HG03521 (cell line): ENCODE measurements around the gene NREP.

Experiments used
- ATAC-seq: cut with Tn5 transposase; IDR thresholded peaks from one replicate; pipeline ENCODE4 v1.9.1; 2021; ENCODE audit warnings: mild to moderate bottlenecking, moderate library complexity; ENCODE audit not compliant: unreplicated experiment

NREP gene

DNA sequence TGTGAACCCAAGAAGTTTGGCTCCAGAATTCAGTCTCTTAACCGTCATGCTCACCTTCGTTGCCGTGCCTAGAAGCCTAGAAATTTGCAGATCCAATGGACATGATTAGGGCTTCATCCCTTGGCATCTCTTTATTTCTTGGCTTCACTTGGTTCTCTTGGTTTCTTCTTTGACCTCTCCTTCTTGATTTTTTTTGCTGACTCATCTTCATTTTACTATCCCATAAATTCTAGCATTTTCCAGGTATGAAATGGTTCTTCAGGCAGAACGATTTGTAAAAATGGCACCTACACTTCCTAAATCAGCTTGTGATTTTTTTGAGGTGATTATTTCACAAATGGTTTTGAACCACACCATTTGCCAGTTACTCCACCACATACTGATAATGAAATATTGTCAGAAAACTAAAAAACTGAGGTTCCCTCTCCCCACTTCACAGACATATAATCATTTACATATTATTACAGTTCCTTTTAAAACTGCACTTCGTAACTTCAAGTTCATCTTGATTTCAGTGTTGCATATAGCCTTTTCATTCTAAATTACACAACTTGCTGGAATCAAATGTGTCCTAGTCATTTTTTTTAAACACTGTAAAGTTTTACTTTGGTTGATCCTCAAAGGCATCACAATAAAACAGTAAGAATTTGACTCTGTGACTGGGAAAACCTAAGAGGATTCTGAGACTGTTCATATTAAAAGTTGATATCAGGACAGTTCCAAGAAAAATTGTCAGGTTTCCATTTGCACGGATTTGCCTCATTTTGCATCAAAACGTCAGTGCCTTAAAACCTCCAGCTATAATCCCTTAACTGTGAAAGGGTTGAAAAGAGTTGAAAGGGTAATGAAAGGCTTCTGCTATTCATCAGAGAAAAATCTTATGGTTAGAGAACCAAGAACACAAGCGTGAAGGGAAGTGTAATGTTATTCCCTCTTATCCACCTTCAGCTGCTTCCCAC lies 8.9 kb upstream of the NREP start:
- ATAC-seq, result no peak

DNA sequence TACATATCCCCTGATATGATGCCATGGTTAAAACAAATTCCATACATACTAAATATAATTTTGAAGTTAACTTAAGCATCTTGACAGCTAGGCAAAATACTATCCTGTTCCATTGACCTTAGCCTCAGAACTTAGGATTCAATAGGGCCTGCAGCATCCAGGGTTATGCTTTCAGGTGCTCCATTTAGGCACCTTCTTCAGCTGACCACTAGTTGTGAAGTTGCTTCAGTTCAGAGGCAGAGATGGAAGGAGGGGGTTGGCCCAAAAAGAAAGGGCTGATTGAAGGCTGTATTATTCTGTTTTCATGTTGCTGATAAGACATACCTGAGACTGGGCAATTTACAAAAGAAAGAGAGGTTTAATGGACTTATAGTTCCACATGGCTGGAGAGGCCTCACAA lies 7.0 kb upstream of the NREP start:
- no peak for ATAC-seq

DNA sequence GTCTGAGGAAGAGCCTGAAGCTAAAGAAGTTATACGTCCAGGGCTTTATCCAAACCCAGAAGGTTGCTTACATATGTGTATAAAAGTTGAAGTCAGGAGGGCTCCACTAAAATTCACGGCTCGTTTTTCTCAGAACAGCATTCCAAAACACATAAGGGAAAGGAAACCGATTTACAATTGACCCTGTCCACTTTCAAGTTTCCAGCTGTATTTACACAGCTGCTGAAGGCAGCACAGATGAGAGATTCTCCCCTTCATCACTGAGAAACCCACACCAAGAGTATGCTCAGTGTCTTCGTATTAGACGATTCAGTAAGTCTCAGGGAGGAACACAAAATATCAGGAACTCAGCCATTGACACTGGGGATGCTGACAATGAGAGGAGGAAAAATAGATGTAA lies 5.9 kb upstream of the NREP start:
- ATAC-seq, result no peak

DNA sequence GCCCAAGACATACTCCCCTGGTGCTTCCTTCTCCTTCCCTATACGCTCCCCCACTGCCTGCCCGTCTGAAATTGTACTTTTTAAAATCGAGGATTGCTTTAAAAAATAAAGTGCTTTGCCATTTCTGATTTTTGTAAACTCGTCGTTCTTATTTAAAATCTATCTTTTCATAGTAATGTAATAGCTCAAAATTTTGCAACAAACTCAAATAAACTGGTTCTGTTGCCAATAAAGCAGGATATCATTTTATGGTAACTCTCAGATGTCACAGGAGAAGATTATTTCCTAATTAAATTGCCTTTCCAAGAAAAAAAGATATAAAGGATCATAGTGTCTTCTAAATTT lies 1.3 kb upstream of the NREP start:
- no peak for ATAC-seq

DNA sequence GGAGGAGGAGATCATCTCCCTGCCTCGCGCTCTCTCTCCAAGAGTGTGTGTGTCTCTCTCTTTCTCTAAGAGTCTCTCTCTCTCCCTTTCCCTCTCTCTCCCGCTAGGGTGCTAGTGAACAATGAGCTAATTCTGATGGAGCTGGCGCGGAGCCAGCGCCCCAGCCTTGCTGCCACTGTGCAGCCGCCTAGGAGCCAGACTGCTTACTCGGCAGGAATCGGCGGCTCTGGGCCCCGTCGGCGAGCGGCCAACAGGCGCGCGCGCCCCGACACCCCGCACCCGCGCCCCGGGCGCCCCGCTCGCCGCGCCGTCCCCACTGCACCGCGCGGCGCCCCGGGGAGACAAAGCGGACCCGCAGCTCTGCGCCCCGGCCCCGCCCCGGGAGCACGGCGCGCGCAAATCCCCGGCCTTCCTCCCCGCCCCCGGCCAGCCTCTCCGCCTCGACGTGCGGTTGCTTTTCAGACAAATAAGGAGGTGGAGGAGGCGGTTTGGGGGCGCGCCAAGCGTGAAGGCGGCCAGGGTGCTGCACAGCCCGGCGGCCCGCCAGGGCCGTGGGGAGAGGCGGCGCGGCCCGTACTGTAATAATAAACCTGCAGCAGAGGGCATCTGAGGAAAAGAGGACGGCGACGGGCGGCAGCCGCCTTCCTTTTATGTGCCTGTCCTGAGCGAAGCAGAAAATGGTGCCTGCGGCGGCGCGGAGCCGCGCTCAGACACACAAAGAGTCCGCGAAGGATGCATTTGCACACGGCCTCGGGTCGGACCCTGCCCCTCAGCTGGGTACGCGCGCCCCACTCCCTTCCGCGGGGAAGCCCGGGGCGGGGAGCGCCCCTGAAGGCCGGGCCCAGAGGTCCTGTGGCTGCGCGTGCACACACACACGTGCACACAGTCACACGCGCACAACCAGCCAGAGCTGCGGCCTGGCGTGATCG lies 625 bp upstream of the NREP start:
- ATAC-seq, result peak; percentile 78

DNA sequence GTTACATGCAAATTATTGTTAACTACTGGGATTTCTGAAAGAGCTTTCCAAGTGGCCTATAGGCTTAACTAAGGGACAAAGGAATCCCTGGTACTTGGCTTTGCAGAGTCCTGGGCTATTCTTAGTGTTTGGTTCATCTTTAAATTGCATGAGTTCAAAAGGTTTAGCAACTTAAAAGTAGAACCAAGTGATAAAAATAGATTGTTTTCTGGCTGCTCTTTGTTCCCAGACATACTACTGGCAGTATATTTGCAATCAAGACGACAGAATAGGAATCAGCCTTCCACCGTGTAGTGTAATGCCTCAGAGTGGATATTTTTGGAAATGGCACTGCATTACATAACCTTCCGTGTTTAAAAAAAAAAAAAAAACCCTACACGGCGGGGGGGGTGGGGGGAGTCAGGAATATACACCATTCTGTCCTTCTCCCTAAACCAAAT lies 1.0 kb downstream of the NREP start:
- no peak for ATAC-seq

DNA sequence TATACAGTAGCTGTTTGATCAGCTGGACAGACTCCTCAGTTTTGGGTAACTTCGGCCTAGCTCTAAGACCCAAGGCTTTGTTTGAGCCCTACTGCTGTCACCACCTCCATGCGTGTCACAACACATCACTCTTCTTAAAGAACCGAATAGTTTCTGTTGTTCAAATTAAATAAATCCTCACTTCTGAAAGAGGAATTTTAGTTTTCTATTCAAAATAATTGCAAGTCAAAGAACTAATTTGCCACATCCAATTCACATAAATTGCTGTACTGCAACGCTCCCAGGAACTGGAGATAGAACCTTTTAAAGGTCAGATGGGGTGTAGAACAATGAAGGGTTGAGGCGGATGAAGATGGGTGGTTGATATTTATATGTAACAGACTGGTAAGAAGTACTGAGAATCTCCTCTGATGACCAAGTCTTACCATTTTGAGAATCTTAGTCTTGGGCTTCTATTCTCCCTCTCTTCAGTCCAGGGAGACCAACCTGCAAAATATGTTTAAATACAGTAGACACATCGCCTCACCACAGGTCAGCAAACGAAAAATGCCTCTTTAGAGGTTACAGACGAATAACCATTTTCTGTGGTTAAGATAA lies 1.6 kb downstream of the NREP start:
- no peak for ATAC-seq

DNA sequence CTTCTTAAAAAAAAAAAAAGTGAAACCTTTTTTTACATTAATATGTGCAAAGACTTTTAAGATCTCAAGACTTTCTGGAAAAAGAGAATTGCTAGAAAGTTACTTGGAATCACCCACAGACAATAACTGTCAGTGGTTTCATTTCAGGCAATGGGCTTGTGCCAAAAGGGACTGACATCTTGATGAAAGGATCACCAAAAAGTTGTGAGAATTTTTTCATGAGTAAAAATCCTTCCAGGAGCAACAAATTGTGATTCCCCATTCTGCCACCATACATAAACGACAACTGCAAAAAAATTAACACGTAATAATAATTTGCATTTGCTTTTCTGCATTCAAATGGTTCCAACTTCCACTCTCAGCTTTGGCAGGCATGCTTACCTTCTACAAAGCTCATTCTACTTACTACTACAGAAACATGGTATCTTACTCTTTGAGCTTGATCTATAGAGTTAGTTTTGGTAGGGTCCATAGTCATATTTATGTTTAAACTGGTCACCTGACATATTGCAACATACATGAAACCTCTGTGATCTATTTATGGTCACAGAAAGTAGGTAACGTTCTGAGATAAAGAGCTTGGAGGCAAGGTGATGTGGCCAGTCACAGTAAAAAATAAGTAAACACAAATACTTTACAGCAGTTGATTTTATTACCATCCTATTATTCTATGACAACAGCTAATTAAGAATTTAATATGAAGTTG lies 3.0 kb downstream of the NREP start:
- ATAC-seq, result no peak

DNA sequence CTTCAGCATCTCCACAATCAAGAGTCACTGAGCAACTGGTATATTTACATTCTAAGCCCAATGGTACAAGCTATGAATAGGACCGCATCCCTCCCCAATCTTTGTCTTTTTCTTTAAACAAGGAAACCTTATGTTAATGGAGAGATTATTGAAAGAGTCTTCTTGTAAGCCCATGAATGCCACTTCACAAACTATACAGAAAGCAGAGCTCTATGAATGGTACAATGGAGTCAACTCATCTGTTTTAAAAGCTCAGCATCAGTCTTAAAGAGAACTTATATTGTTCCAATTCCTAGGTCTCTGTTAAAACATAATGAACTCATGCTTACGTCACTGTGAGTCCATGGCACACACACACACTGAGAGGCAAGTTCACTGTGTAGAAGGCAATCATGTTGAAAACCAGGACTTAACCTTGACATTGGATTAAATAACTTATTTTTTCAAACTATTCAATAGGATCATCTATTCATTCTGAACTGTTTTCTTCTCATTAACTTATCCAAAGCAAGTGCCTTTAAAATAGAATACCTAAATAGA lies 4.5 kb downstream of the NREP start:
- ATAC-seq, result no peak

DNA sequence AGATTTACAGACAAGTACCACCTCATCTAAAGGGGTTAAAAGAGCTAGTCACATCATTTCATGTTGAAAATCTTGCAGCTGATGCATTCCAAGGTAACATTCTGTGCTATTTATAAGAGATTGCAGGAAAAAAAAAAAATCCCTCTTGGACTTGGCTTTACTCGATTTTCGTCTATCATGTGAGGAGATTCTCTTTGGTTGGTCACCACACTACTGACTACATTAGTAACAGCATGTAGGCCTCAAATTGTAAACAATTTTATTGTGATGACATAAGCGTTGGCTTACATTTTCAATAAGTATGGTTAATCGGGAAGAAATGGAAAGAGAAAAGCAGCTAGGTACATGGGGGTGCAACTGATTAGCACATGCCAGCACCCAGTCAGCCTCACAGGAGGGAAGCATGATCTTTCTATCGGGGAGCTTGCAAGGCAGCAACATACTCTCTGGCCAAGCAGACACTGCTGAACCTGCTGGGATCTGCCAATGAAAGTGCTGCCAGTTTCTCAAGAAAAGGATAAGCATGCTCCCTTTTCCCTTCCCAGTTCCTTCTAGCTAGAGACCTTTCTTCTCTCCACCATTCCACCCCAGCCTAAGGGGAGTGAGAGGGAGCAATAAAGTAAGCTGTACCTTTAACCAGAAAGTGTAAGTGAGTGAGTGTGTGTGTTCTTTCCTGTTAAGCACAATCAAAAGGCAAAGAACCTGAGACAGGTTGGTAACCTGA lies 7.5 kb downstream of the NREP start:
- no peak for ATAC-seq

DNA sequence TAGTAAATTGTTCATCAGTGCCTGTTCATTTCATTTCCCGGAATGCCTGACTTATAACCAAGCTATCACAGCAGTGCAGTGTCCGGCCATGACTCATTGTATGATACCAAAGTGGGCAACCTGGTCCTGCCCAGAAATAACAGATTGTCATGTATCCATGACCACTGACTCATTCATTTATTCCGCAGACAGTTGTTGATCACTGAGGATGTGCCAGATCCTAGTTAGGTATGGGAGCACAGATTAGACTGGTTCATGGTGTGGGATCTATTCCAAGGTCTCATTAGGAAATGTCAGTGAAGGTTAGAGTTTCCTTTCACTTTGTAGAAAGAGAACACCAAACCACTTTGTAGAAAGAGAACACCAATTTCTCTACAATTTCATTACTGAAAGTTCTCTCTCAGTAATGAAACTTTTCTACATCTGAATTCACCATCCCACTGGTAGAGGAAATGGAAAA lies 8.7 kb downstream of the NREP start:
- ATAC-seq, result no peak

DNA sequence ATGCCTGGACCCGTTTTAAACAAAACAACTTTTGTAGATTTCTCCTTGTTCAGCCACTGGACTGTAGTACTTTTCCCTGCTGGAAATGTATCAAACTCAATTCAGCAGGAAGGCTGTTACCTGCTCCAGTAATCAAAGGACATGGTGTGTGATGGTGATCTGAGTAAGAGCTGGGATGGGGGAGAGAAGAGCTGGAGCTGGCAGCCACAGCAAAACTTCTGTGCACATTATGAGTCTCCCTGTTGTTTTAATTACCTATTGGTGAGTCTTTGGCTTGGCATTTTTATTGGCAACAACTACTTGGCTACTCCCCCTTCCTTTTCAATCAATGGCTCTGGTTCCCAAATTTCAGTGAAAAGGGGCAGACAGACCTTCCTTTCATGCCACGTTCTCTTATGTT lies 9.7 kb downstream of the NREP start:
- ATAC-seq, result no peak

DNA sequence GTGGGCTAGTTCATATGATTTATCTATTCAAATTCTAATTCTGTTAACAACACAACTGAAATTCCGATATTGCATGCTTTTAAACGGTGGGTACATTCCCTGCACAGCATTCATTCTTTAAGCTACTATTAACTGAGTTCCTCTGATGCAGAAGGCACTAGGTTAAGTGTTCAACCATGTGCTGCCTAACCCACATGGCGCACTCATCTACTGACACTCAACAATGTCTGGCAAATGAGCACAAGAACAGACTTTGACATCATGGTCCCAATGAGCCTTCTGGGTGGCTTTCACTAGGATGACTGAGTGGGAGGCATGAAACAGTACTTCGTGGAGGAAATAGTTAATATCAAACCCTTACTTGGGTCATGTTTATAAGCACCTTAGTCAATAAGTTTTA lies 10.2 kb downstream of the NREP start:
- no peak for ATAC-seq

DNA sequence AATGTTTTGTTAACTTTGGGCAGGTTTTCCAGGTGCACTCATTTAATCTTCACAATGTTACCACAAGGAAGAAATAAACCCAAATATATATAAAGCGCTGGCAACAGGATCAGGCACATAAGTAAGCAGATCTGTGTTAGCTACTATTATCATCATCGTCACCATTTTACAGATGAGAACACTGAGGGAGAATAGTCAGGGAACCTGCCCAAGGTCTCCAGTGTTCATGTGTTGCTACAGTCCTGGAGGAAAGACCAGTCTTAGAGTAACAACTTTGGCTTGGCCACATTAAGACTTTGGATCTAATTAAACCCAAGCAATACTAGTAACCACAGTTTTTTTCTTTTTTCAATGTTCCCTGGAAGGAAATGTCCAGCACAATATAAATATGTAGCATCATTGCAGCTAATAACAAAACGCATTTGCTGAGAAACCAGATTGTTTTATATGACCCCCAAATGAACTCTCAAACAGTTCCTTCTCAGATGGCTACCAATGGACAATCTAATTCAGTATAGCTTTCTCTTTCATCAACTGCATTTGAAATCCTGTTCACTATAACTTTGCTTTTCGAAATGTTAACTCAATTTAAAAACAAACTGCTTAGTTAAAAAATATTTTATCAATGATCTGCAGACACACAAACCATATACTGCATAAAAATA lies 11.8 kb downstream of the NREP start:
- ATAC-seq, result no peak

DNA sequence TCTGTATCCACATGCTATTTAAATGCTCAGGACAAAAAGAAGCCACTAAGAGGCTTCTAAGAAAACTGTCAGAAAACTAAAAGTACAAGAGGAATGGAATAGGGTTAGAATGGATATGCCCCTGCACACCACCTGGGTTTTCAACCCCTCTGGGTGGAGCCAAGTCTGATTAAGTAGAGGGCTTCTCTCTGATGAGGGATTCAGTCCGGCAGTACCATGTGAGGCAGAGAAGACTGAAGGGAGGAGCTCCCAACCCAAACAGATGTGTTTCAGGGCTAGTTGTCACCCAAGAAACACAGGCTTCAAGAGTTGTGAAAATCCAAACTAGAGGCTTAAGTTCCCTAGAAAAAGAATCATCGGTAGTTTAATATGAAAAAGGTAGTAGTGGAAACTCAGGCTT lies 12.5 kb downstream of the NREP start:
- no peak for ATAC-seq

DNA sequence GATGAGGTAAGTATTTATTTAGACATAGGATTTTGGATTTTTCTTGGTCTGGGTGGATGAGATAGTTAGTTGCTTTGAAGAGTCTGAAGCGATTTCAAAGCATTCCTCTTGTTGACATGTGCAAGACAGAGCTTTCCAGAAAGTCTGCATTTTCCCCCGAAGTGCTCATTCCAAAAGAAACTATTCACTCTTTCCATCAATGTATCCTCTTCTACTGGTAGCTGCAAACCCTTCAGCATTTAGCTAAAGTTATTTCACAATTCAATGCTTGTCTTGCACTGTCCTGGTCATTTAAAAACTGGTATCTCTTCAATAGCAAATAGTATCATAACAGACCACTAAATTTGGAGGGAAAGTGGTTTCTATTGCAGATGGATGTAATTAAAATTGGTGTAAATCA lies 13.0 kb downstream of the NREP start:
- no peak for ATAC-seq

DNA sequence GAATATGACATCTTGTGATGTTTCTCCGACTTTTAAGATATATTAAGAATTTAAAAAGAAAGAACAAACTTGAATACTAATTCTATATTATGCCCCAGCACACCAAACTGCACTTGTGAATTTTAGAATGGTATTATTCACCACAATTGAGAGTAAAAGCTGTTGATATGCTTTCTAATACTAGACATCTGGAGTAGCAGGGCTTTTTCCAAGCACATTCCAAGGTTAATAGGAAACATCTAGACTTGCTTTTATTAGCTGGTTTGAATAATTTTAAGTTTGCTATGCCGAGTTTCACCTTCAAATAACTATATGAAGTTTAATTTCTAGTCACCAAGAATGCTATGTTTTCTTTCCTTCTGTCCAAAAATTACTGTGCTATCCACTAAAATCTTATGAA lies 13.5 kb downstream of the NREP start:
- no peak for ATAC-seq

DNA sequence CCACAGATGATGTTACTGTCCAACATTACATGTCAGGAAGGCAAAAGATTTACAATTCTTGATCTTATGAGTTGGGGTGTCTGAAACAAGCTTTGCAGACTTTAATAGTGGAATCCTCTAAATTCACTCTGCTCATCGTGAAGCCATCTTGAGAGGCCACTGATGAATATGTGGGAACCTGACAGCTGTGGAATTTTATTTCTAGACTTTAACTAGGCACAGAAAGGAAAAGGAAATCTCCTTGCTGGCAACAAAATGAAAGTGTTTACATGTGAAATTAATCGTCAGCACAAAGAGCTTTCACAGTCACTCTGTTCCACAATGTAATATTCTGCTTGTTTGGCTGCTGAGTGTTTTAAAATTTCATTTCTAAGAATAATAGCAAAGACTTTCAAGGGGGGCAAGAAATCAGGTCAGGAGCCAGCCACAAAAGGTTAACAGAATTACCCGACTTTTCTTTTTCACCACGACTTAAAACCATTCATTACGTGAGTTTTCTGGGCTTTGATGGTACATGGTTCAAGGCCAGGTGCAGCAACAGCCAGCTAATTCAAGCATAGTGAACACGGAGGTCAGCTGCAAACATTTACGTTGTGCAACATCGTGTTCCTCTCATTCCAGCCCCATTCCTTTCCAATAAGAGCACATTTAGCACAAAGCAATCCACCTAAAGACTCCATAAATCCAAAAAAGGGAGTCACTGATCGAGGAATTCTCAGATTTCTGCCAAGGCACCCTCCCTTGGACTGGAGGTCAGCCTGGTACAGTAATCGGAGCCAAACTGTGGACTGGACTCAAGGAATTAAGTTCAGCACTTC lies 14.6 kb downstream of the NREP start:
- ATAC-seq, result no peak
